GM12891 (cell line): ENCODE data around the gene PHKA2.

ENCODE experiments used
- POLR2A ChIP-seq: IDR thresholded peaks from 2 replicates; pipeline ENCODE4 v1.6.1; 2011; ENCODE audit warnings: low read depth, low read length, control low read depth
- POLR2AphosphoS5 ChIP-seq: IDR thresholded peaks from 2 replicates; pipeline ENCODE4 v1.6.1; 2011; ENCODE audit warnings: low read depth, low read length, control low read depth
- TAF1 ChIP-seq: IDR thresholded peaks from 2 replicates; pipeline ENCODE4 v1.6.1; 2011; ENCODE audit warnings: low read depth, low read length, control low read depth

DNA sequence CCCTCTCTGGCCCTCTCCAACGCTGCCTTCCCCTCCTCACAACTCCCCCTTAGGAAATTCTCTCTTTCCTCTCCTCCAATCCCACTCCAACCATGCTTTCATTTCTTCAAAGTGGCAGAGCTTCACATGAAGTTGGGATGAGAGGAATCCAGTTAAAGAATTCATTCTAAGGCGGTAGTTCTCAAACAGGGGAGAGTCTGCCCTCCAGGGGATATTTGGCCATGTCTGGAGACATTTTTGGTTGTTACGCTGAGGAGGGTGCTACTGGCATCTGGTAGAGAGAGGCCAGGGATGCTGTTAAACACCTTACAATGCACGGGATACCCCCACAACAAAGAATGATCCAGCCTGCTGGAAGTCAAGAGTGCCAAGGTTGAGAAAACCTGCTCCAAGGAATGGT, 40.5 kb upstream of the PHKA2 start:
- TF ChIP-seq POLR2A: no peak
- TF ChIP-seq POLR2AphosphoS5: no peak
- no peak for TF ChIP-seq TAF1
